MCF 10A (cell line): Measurements from ENCODE around the gene ITGB5. TPM values are rescaled to one million over a fixed set of nuclear protein-coding genes. Genes with fewer than 3 reads are reported as not detected.

Experiments used
- BruUV-seq: library from RNA; stranded (reverse); fragments of 400-500 nt; replicated peaks from 2 replicates; lab custom pipeline; 2021; lab: Mats Ljungman, UMichigan
- CTCF ChIA-PET: fragments of 300-600 bp; sonication (Branson Sonifier 250); formaldehyde crosslinking; extraction: SDS; loops from one replicate; lab custom pipeline; 2021; ENCODE audit warnings: antibody characterized with exemption, inconsistent platforms; lab: Yijun Ruan, JAX
- POLR2A ChIA-PET: fragments of 300-600, 350-650 bp; sonication (Branson Sonifier 250); formaldehyde crosslinking; extraction: SDS; loops from one replicate; lab custom pipeline; 2020; ENCODE audit warnings: antibody characterized with exemption, inconsistent platforms; lab: Yijun Ruan, JAX
- DNase-seq: peaks from one replicate; pipeline ENCODE4 v3.0.0-alpha.2; 2018; ENCODE audit not compliant: unreplicated experiment
- H3K27ac Mint-ChIP-seq: one replicate; pipeline ENCODE4 v1.8.0; 2022; ENCODE audit warnings: mild to moderate bottlenecking, low read depth, mixed read lengths; ENCODE audit not compliant: unreplicated experiment
- H3K27me3 Mint-ChIP-seq: one replicate; pipeline ENCODE4 v1.8.0; 2022; ENCODE audit warnings: mixed read lengths; ENCODE audit not compliant: insufficient read depth, unreplicated experiment
- H3K36me3 Mint-ChIP-seq: one replicate; pipeline ENCODE4 v1.8.0; 2022; ENCODE audit warnings: mild to moderate bottlenecking, moderate library complexity, mixed read lengths; ENCODE audit not compliant: insufficient read depth, unreplicated experiment
- H3K4me1 Mint-ChIP-seq: one replicate; pipeline ENCODE4 v1.8.0; 2022; ENCODE audit warnings: mixed read lengths; ENCODE audit not compliant: insufficient read depth, unreplicated experiment
- H3K4me3 Mint-ChIP-seq: one replicate; pipeline ENCODE4 v1.8.0; 2022; ENCODE audit warnings: mild to moderate bottlenecking, moderate library complexity, mixed read lengths; ENCODE audit not compliant: unreplicated experiment
- H3K9me3 Mint-ChIP-seq: one replicate; pipeline ENCODE4 v1.8.0; 2022; ENCODE audit warnings: mixed read lengths; ENCODE audit not compliant: unreplicated experiment
- intact Hi-C: fragments of 100-400 bp; cut with micrococcal nuclease; formaldehyde crosslinking; loops from 2 replicates; pipeline ENCODE4 v1.14.1; 2022
- total RNA-seq: library from RNA; stranded (reverse); gene quantifications from 2 replicates; pipeline ENCODE4 v1.2.3, GENCODE V29; 2022
- TF ChIP-seq, protein P1 (sequence below): fragments of 200-600 bp; IDR thresholded peaks from one replicate; pipeline ENCODE4 v1.8.0; 2022; ENCODE audit warnings: antibody characterized with exemption, mild to moderate bottlenecking; ENCODE audit not compliant: unreplicated experiment

Gene ITGB5
- total RNA-seq, 1 experiment from 2014 or later, result 101 TPM

- CTCF ChIA-PET, result interaction anchor here (0.5 to 15.0 kb wide), 5 partner anchors 20 to 736 kb away, joined by 3 to 263 read pairs (median 3); no protein-coding TSS in a partner anchor
Measured at GRCh38 chr3:124766113-124767095, 120.8 kb downstream of the ITGB5 start.

GRCh38 chr3:124765197-124765840, 121.8 kb downstream of the ITGB5 start:
- no peak overlapping the region for H3K27ac Mint-ChIP-seq
- H3K4me1 Mint-ChIP-seq, result peaks cover 4% of the 10 kb centered on the region
- intact Hi-C loops, result no loop called here
- TF ChIP-seq, protein P1, sequence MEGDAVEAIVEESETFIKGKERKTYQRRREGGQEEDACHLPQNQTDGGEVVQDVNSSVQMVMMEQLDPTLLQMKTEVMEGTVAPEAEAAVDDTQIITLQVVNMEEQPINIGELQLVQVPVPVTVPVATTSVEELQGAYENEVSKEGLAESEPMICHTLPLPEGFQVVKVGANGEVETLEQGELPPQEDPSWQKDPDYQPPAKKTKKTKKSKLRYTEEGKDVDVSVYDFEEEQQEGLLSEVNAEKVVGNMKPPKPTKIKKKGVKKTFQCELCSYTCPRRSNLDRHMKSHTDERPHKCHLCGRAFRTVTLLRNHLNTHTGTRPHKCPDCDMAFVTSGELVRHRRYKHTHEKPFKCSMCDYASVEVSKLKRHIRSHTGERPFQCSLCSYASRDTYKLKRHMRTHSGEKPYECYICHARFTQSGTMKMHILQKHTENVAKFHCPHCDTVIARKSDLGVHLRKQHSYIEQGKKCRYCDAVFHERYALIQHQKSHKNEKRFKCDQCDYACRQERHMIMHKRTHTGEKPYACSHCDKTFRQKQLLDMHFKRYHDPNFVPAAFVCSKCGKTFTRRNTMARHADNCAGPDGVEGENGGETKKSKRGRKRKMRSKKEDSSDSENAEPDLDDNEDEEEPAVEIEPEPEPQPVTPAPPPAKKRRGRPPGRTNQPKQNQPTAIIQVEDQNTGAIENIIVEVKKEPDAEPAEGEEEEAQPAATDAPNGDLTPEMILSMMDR, result no peak
- no peaks in the 10 kb centered on the region for H3K9me3 Mint-ChIP-seq
- H3K36me3 Mint-ChIP-seq, result peaks cover 41% of the 10 kb centered on the region
- no peak overlapping the region for H3K4me3 Mint-ChIP-seq
- no peaks in the 10 kb centered on the region for H3K27me3 Mint-ChIP-seq
- CTCF ChIA-PET, result interaction anchor here (0.6 to 15.0 kb wide), 6 partner anchors 20 to 737 kb away, joined by 3 to 263 read pairs (median 3); no protein-coding TSS in a partner anchor
- DNase-seq, result no peak
- POLR2A ChIA-PET, result no interaction called here
- no TSS peak for BruUV-seq

More at GRCh38 chr3:124766113-124767095, 120.8 kb downstream of the ITGB5 start:
- H3K36me3 Mint-ChIP-seq, result peaks cover 41% of the 10 kb centered on the region
- H3K9me3 Mint-ChIP-seq, result no peaks in the 10 kb centered on the region
- POLR2A ChIA-PET, result no interaction called here
- no peaks in the 10 kb centered on the region for H3K27me3 Mint-ChIP-seq
- no TSS peak for BruUV-seq
- H3K4me3 Mint-ChIP-seq, result no peak overlapping the region
- no peak overlapping the region for H3K27ac Mint-ChIP-seq
- DNase-seq, result no peak
- intact Hi-C loops, result no loop called here
- peaks cover 2% of the 10 kb centered on the region for H3K4me1 Mint-ChIP-seq
- TF ChIP-seq, protein P1, result no peak

- TF ChIP-seq, protein P1, result no peak
- ChIA-PET CTCF (interaction anchor here (1.5 to 15.0 kb wide), 4 partner anchors 21 to 140 kb away, joined by 4 to 263 read pairs (median 42); no protein-coding TSS in a partner anchor), POLR2A (no interaction called here)
- Mint-ChIP-seq H3K27ac (no peak overlapping the region), H3K9me3 (no peaks in the 10 kb centered on the region), H3K4me3 (no peak overlapping the region), H3K4me1 (peaks cover 4% of the 10 kb centered on the region), H3K36me3 (peaks cover 41% of the 10 kb centered on the region), H3K27me3 (no peaks in the 10 kb centered on the region)
- intact Hi-C loops, result loop anchor here (5.0 kb wide), 1 partner anchor 123 kb away; the partner anchor contains the start of gene ITGB5
- BruUV-seq, result no TSS peak
- no peak for DNase-seq
Measured at GRCh38 chr3:124764746-124765145, 122.4 kb downstream of the ITGB5 start.
